Body of pancreas (tissue), 4 donors: ENCODE results near the gene MC1R. TPM values are rescaled to one million over a fixed set of nuclear protein-coding genes. Genes with fewer than 3 reads are reported as not detected.

ENCODE experiments used
- ATAC-seq: fragments of 150-250 bp; one replicate; pipeline ENCODE4 v1.9.1; 2016
- DNase-seq, 4 donors: peaks; one replicate each; pipeline ENCODE4 v3.0.0-alpha.2; 2019
- H3K27ac ChIP-seq, 4 donors: fragments of 200-600 bp; sonication (generic); 1 replicate in 3 of 4; 2 replicates in 1 of 4; pipeline versions ENCODE4 v1.5.1 to v1.6.1; 2016 to 2019; ENCODE audit warnings: mild to moderate bottlenecking in 1 of 4, mixed read lengths in 1 of 4, moderate library complexity in 1 of 4
- H3K27me3 ChIP-seq, 2 donors: fragments of 200-600 bp; sonication (generic); one replicate each; pipeline ENCODE4 v1.6.0; 2016; ENCODE audit warnings: mild to moderate bottlenecking in 1 of 2
- H3K36me3 ChIP-seq, 2 donors: fragments of 200-600 bp; sonication (generic); replicated peaks in 1 of 2; 2 replicates each; pipeline ENCODE4 v1.5.1; 2016; ENCODE audit warnings: low read depth in 2 of 2; ENCODE audit not compliant: insufficient read depth in 1 of 2
- H3K4me1 ChIP-seq: fragments of 200-600 bp; sonication (generic); one replicate; pipeline ENCODE4 v1.6.0; 2016
- H3K4me3 ChIP-seq, 2 donors: fragments of 200-600 bp; sonication (generic); 1 replicate in 1 of 2; 2 replicates in 1 of 2; pipeline ENCODE4 v1.5.1; 2016 to 2019
- H3K9me3 ChIP-seq, 3 donors: fragments of 200-600 bp; sonication (generic); 1 replicate in 2 of 3; 2 replicates in 1 of 3; pipeline ENCODE4 v1.5.1; 2016
- POLR2A ChIP-seq, 3 donors: fragments of 450-650 bp; IDR thresholded peaks; one replicate each; pipeline ENCODE4 v1.6.1; 2016; ENCODE audit warnings: antibody characterized with exemption in 3 of 3, mild to moderate bottlenecking in 2 of 3
- WGBS, 2 donors: methylation state at CpG; one replicate each; pipeline ENCODE4 v1.1.5; 2017; 5-methylcytosine and 5-hydroxymethylcytosine counted together
- intact Hi-C: fragments of 100-400 bp; cut with DNase I; formaldehyde crosslinking; loops from one replicate; pipeline ENCODE4 v1.15.1; 2023
- total RNA-seq, 2 donors: library from RNA; depleted of rRNA; stranded (reverse); fragments of >200 nt; gene quantifications; one replicate each; pipeline ENCODE4 v1.1.0, GENCODE V29; 2016
- TF ChIP-seq, protein P1 (sequence below), 7 experiments: fragments of 450-650 bp in 4 of 7; fragments of 200-600 bp in 3 of 7; sonication (generic) in 3 of 7; IDR thresholded peaks; one replicate each; pipeline ENCODE4 v1.5.1; 2016 to 2019; ENCODE audit warnings: antibody characterized with exemption in 7 of 7

The MC1R gene
- total RNA-seq, 2 donors from 2014 or later, result 3.6 TPM

DNA sequence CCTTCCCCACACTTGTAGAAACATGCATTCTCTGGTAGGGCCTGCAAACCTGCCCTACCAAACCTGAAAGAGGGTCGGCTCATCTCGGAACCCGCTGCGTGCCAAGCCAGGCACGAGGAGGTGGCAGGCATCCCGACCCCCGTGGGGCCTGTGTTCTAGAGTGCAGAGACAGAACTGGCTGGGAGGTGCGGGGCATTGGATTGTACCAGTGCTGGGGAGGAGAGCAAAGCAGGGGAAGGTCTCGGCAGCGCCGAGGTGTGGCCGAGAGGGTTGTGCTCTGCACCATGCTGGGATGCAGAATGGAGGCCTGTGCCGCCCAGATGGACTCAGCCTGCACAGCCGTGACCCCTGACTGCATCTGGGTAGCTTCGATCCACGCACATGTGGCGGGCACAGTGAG is 17.8 kb upstream of the MC1R start:
- no peaks in the 10 kb centered on the region for H3K9me3 ChIP-seq
- 96 to 97% methylated on average over 12 to 16 of the region's 17 CpGs for WGBS, 2 donors
- H3K27ac ChIP-seq, result no peak overlapping the region
- intact Hi-C loops, result no loop called here
- H3K36me3 ChIP-seq, result peaks cover 2 to 34% of the 10 kb centered on the region in 2 donors
- ATAC-seq, result no peak
- TF ChIP-seq POLR2A (IDR thresholded peaks at IDR 0.05), result no peak
- TF ChIP-seq, protein P1, sequence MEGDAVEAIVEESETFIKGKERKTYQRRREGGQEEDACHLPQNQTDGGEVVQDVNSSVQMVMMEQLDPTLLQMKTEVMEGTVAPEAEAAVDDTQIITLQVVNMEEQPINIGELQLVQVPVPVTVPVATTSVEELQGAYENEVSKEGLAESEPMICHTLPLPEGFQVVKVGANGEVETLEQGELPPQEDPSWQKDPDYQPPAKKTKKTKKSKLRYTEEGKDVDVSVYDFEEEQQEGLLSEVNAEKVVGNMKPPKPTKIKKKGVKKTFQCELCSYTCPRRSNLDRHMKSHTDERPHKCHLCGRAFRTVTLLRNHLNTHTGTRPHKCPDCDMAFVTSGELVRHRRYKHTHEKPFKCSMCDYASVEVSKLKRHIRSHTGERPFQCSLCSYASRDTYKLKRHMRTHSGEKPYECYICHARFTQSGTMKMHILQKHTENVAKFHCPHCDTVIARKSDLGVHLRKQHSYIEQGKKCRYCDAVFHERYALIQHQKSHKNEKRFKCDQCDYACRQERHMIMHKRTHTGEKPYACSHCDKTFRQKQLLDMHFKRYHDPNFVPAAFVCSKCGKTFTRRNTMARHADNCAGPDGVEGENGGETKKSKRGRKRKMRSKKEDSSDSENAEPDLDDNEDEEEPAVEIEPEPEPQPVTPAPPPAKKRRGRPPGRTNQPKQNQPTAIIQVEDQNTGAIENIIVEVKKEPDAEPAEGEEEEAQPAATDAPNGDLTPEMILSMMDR (IDR thresholded peaks at IDR 0.05), result no peak
- H3K4me3 ChIP-seq, result no peak overlapping the region
- no peak for DNase-seq
- no peaks in the 10 kb centered on the region for H3K27me3 ChIP-seq
- no peaks in the 10 kb centered on the region for H3K4me1 ChIP-seq

DNA sequence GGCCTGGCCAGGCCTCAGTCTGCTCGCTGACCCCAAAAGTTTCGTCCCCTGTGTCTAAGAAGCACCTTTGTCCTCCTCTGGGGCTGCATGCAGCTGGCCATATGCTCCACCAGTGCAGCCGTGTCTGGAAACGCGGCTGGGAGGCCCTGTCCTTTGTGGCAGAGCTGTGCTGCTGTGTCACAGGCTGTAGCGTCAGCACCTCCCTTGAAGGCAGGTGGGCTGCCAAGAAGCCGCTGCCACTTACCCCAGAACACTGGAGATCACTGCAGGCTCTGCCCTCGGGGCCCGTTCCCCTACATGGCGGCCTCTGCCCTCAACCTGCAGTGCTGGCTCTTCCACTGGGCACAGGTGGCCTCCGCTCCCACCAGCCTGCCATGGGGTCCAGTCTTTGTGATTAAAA is 15.7 kb upstream of the MC1R start:
- ATAC-seq (no peak), DNase-seq (no peak)
- no peak overlapping the region for H3K27ac ChIP-seq
- 92 to 100% methylated on average over 3 to 8 of the region's 11 CpGs for WGBS, 2 donors
- H3K36me3 ChIP-seq, result peaks cover 8 to 32% of the 10 kb centered on the region in 2 donors
- H3K4me1 ChIP-seq, result no peaks in the 10 kb centered on the region
- H3K27me3 ChIP-seq, result no peaks in the 10 kb centered on the region
- no peak overlapping the region for H3K4me3 ChIP-seq
- no peaks in the 10 kb centered on the region for H3K9me3 ChIP-seq
- TF ChIP-seq, protein P1 (IDR thresholded peaks at IDR 0.05), result no peak
- TF ChIP-seq POLR2A (IDR thresholded peaks at IDR 0.05), result no peak
- intact Hi-C loops, result no loop called here

GRCh38 chr16:89903908-89904515 is 14.7 kb upstream of the MC1R start:
- 88 to 89% methylated on average over 12 to 19 of the region's 19 CpGs for WGBS, 2 donors
- H3K9me3 ChIP-seq, result no peaks in the 10 kb centered on the region
- no peak overlapping the region for H3K27ac ChIP-seq
- H3K36me3 ChIP-seq, result peaks cover 8 to 24% of the 10 kb centered on the region in 2 donors
- H3K4me3 ChIP-seq, result no peak overlapping the region
- no peaks in the 10 kb centered on the region for H3K27me3 ChIP-seq
- H3K4me1 ChIP-seq, result no peaks in the 10 kb centered on the region
- intact Hi-C loops, result no loop called here
- ATAC-seq (no peak), DNase-seq (no peak)
- TF ChIP-seq, protein P1 (IDR thresholded peaks at IDR 0.05), result no peak
- TF ChIP-seq POLR2A (IDR thresholded peaks at IDR 0.05), result no peak

DNA sequence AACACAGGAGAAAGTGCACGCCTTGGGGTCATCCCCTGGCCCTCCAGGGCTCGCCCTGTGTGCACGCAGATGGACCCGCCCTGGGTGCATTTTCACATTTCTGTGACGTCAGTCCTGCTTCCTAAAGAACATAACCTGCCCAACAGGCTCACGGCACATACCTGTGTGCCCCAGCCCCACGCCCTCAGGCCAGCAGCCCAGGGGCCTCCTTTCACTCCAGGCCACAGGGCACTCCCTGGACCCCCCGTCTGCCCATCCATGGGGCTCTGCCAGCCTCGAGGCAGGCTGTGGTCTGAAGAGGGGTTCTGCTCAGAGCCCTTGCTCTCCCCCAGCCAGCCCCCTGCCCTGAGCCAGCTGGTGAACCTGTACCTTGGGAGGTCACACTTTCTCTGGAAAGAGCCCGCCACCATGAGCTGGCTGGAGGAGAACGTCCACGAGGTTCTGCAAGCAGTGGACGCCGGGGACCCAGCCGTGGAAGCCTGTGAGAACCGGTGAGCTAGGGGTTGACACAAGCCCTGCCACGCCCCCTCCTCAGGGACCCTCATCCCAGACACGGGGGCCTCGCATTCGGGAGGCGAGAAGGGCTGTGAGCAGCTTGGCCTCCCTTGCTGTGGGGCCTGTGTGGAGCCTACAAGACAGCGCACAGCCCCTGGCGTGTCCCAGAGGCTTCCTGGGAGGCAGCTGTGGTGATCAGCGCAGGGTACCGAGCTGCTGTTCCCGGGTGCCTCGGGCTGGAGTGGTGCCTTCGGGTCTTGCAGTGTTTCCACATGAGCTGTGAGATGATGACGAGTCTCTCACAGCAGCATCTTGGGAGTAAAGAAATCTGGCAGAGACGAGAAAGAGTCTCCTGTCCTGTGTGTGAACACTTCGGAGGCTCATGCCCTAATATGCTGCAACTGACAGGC is 13.8 kb upstream of the MC1R start:
- intact Hi-C loops, result no loop called here
- H3K27ac ChIP-seq, result no peak overlapping the region
- DNase-seq (no peak), ATAC-seq (no peak)
- no peak overlapping the region for H3K4me3 ChIP-seq
- peaks cover 8 to 21% of the 10 kb centered on the region in 2 donors for H3K36me3 ChIP-seq
- H3K4me1 ChIP-seq, result no peaks in the 10 kb centered on the region
- no peaks in the 10 kb centered on the region for H3K27me3 ChIP-seq
- no peaks in the 10 kb centered on the region for H3K9me3 ChIP-seq
- WGBS, 2 donors, result 88 to 97% methylated on average over 9 to 30 of the region's 31 CpGs
- TF ChIP-seq, protein P1 (IDR thresholded peaks at IDR 0.05), result no peak
- no peak for TF ChIP-seq POLR2A (IDR thresholded peaks at IDR 0.05)
